SU-DHL-6 (cell line): ENCODE data around the gene MAPK10.

ENCODE experiments used
- H2AFZ ChIP-seq: fragments of 200-600 bp; sonication (generic); 2 replicates; pipeline ENCODE4 v1.6.1; 2014; ENCODE audit warnings: low read depth, mild to moderate bottlenecking, moderate library complexity, mixed read lengths, antibody characterized with exemption, low read length; ENCODE audit not compliant: severe bottlenecking
- H3F3A ChIP-seq: fragments of 200-600 bp; shearing (Covaris generic); 2 replicates; pipeline ENCODE4 v1.6.0; 2016; ENCODE audit warnings: antibody characterized with exemption, mild to moderate bottlenecking; ENCODE audit not compliant: insufficient read depth
- H3K27ac ChIP-seq: fragments of 200-600 bp; sonication (generic); 2 replicates; pipeline ENCODE4 v1.5.1; 2016; ENCODE audit warnings: low read depth, mild to moderate bottlenecking, low read length, moderate library complexity, mixed read lengths
- H3K27me3 ChIP-seq: fragments of 200-600 bp; sonication (generic), shearing (Covaris generic); 2 replicates; pipeline ENCODE4 v1.6.0; 2014; ENCODE audit warnings: mild to moderate bottlenecking, low read length
- H3K36me3 ChIP-seq: fragments of 200-600 bp; sonication (generic); 2 replicates; pipeline ENCODE4 v1.6.1; 2014; ENCODE audit warnings: mild to moderate bottlenecking, low read length, mixed read lengths
- H3K4me2 ChIP-seq: fragments of 300-600, 200-600 bp; shearing (Covaris generic), sonication (generic); 2 replicates; pipeline ENCODE4 v1.6.0; 2014; ENCODE audit warnings: low read length, low read depth, mild to moderate bottlenecking; ENCODE audit not compliant: poor library complexity, severe bottlenecking
- H3K4me3 ChIP-seq: fragments of 200-600 bp; sonication (generic); 2 replicates; pipeline ENCODE4 v1.5.1; 2014; ENCODE audit warnings: antibody characterized with exemption, low read length, mild to moderate bottlenecking, mixed read lengths; ENCODE audit not compliant: insufficient read depth, poor library complexity, severe bottlenecking
- H3K79me2 ChIP-seq: fragments of 200-600 bp; sonication (generic); 2 replicates; pipeline ENCODE4 v1.6.1; 2014; ENCODE audit warnings: mild to moderate bottlenecking, low read length, moderate library complexity; ENCODE audit not compliant: insufficient read depth
- H3K9ac ChIP-seq: fragments of 200-600 bp; sonication (generic); 2 replicates; pipeline ENCODE4 v1.7.0; 2014; ENCODE audit warnings: mild to moderate bottlenecking, low read length
- H3K9me2 ChIP-seq: fragments of 200-600 bp; sonication (generic); replicated peaks from 2 replicates; pipeline ENCODE4 v1.6.1; 2014; ENCODE audit warnings: low read length; ENCODE audit not compliant: insufficient read depth
- H3K9me3 ChIP-seq: fragments of 200-600 bp; sonication (generic); 2 replicates; pipeline ENCODE4 v1.6.1; 2014; ENCODE audit warnings: low read length, mixed read lengths; ENCODE audit not compliant: insufficient read depth
- H4K20me1 ChIP-seq: fragments of 200-600 bp; sonication (generic); 2 replicates; pipeline ENCODE4 v1.6.1; 2014; ENCODE audit warnings: low read depth, mild to moderate bottlenecking, antibody characterized with exemption, low read length, moderate library complexity, mixed read lengths
- CTCF ChIP-seq: fragments of 200-600 bp; sonication (generic); IDR thresholded peaks from one replicate; pipeline ENCODE4 v1.5.1; 2017; ENCODE audit warnings: antibody characterized with exemption, mild to moderate bottlenecking, low read length, moderate library complexity; ENCODE audit not compliant: insufficient read depth, poor library complexity, severe bottlenecking
- EZH2phosphoT487 ChIP-seq: fragments of 200-600 bp; sonication (generic), shearing (Covaris generic); conservative IDR thresholded peaks from 2 replicates; pipeline ENCODE4 v1.6.1; 2018; ENCODE audit warnings: mild to moderate bottlenecking, antibody characterized with exemption, low read length, moderate library complexity, mixed read lengths

The MAPK10 gene

GRCh38 chr4:86007042-86007441, 352.8 kb downstream of the MAPK10 start:
- H2AFZ ChIP-seq: no peak overlapping the region
- no peak overlapping the region for H3K4me2 ChIP-seq
- TF ChIP-seq EZH2phosphoT487 (no peak), CTCF (no peak)
- H3K79me2 ChIP-seq: no peaks in the 10 kb centered on the region
- H3K9me3 ChIP-seq: no peaks in the 10 kb centered on the region
- H3F3A ChIP-seq: no peaks in the 10 kb centered on the region
- H3K9ac ChIP-seq: no peak overlapping the region
- H3K4me3 ChIP-seq: no peak overlapping the region
- H4K20me1 ChIP-seq: no peaks in the 10 kb centered on the region
- no peaks in the 10 kb centered on the region for H3K9me2 ChIP-seq
- H3K36me3 ChIP-seq: no peaks in the 10 kb centered on the region
- no peaks in the 10 kb centered on the region for H3K27me3 ChIP-seq
- H3K27ac ChIP-seq: no peak overlapping the region

- no peak overlapping the region for H2AFZ ChIP-seq
- H3K9ac ChIP-seq: no peak overlapping the region
- no peaks in the 10 kb centered on the region for H3K9me2 ChIP-seq
- H3K27ac ChIP-seq: no peak overlapping the region
- H3K9me3 ChIP-seq: no peaks in the 10 kb centered on the region
- H3K27me3 ChIP-seq: no peaks in the 10 kb centered on the region
- H3K4me3 ChIP-seq: no peak overlapping the region
- no peaks in the 10 kb centered on the region for H4K20me1 ChIP-seq
- no peaks in the 10 kb centered on the region for H3K36me3 ChIP-seq
- H3F3A ChIP-seq: no peaks in the 10 kb centered on the region
- H3K79me2 ChIP-seq: no peaks in the 10 kb centered on the region
- no peak for TF ChIP-seq EZH2phosphoT487
- no peak for TF ChIP-seq CTCF
- H3K4me2 ChIP-seq: no peak overlapping the region
Measured at GRCh38 chr4:86006057-86006456, 353.8 kb downstream of the MAPK10 start.

GRCh38 chr4:86004030-86004429, 355.8 kb downstream of the MAPK10 start:
- Histone ChIP-seq H3K9ac (no peak overlapping the region), H3K79me2 (no peaks in the 10 kb centered on the region), H3K36me3 (no peaks in the 10 kb centered on the region), H4K20me1 (no peaks in the 10 kb centered on the region), H3K9me2 (no peaks in the 10 kb centered on the region), H3K4me2 (no peak overlapping the region), H3K9me3 (no peaks in the 10 kb centered on the region), H3K27ac (no peak overlapping the region), H2AFZ (no peak overlapping the region), H3K4me3 (no peak overlapping the region), H3F3A (no peaks in the 10 kb centered on the region), H3K27me3 (no peaks in the 10 kb centered on the region)
- TF ChIP-seq EZH2phosphoT487: no peak
- no peak for TF ChIP-seq CTCF

- H2AFZ ChIP-seq: no peak overlapping the region
- TF ChIP-seq CTCF (no peak), EZH2phosphoT487 (no peak)
- no peak overlapping the region for H3K4me2 ChIP-seq
- no peaks in the 10 kb centered on the region for H3K27me3 ChIP-seq
- H3F3A ChIP-seq: no peaks in the 10 kb centered on the region
- no peaks in the 10 kb centered on the region for H3K9me3 ChIP-seq
- no peaks in the 10 kb centered on the region for H3K9me2 ChIP-seq
- H3K79me2 ChIP-seq: no peaks in the 10 kb centered on the region
- no peak overlapping the region for H3K9ac ChIP-seq
- H4K20me1 ChIP-seq: no peaks in the 10 kb centered on the region
- no peak overlapping the region for H3K4me3 ChIP-seq
- no peaks in the 10 kb centered on the region for H3K36me3 ChIP-seq
- no peak overlapping the region for H3K27ac ChIP-seq
Measured at GRCh38 chr4:86001591-86001990, 358.3 kb downstream of the MAPK10 start.
